H1 (cell line): ENCODE measurements around the gene INPP4A. TPM values are rescaled to one million over a fixed set of nuclear protein-coding genes. Genes with fewer than 3 reads are reported as not detected.

Experiments
- CTCF ChIA-PET: fragments of 300-600 bp; sonication (Branson Sonifier 250); formaldehyde crosslinking; loops from one replicate; lab custom pipeline; 2021; ENCODE audit not compliant: partially characterized antibody; lab: Charles Lee
- POLR2A ChIA-PET: fragments of 300-600 bp; sonication (Branson Sonifier 250); formaldehyde crosslinking; loops from one replicate; lab custom pipeline; 2021; ENCODE audit warnings: inconsistent platforms; ENCODE audit not compliant: partially characterized antibody; lab: Charles Lee
- DNase-seq, 2 experiments: peaks; one replicate each; pipeline versions ENCODE4 v3.0.0 to v3.0.0-alpha.2; 2010 to 2022; ENCODE audit warnings: low spot score in 2 of 2, low read depth in 1 of 2, mixed read lengths in 1 of 2
- FAIRE-seq: peaks from 2 replicates; lab custom pipeline; 2011; peaks lifted over from hg19 to GRCh38; lab: Jason Lieb, UNC
- H2AFZ ChIP-seq: 2 replicates; pipeline ENCODE4 v1.8.1; 2012; ENCODE audit warnings: low read length, inconsistent platforms
- H2AK5ac ChIP-seq: 2 replicates; pipeline ENCODE4 v1.6.1; 2013; ENCODE audit warnings: low read depth, low read length
- H2BK120ac ChIP-seq: replicated peaks from 2 replicates; pipeline ENCODE3; 2013; ENCODE audit warnings: low read depth, low read length, inconsistent platforms
- H2BK12ac ChIP-seq: 2 replicates; pipeline ENCODE4 v1.6.1; 2013; ENCODE audit warnings: low read depth, low read length
- H2BK15ac ChIP-seq: 2 replicates; pipeline ENCODE4 v1.6.1; 2013; ENCODE audit warnings: low read length
- H2BK20ac ChIP-seq: 2 replicates; pipeline ENCODE4 v1.6.1; 2013; ENCODE audit warnings: low read length
- H2BK5ac ChIP-seq: 2 replicates; pipeline ENCODE4 v1.6.1; 2013; ENCODE audit warnings: low read depth, low read length
- H3K14ac ChIP-seq: 2 replicates; pipeline ENCODE4 v1.6.1; 2013; ENCODE audit warnings: inconsistent platforms; ENCODE audit not compliant: insufficient read length
- H3K18ac ChIP-seq: 2 replicates; pipeline ENCODE4 v1.6.1; 2013; ENCODE audit warnings: low read length; ENCODE audit errors: extremely low read depth
- H3K23ac ChIP-seq: 2 replicates; pipeline ENCODE4 v1.6.1; 2013; ENCODE audit warnings: inconsistent platforms; ENCODE audit not compliant: insufficient read length
- H3K23me2 ChIP-seq: 2 replicates; pipeline ENCODE4 v1.6.1; 2013; ENCODE audit warnings: low read depth, low read length
- H3K27ac ChIP-seq: 2 replicates; pipeline ENCODE4 v1.6.1; 2011; ENCODE audit warnings: low read depth, low read length, inconsistent platforms
- H3K27me3 ChIP-seq, 4 experiments: replicated peaks in 1 of 4; 1 replicate in 1 of 4; 2 replicates in 3 of 4; pipeline versions ENCODE4 v1.6.1 to v1.8.1; 2011 to 2013; ENCODE audit warnings: low read length in 3 of 4, mild to moderate bottlenecking in 3 of 4, inconsistent platforms in 2 of 4, mixed read lengths in 2 of 4, moderate library complexity in 1 of 4; ENCODE audit not compliant: control insufficient read depth in 3 of 4, insufficient read depth in 3 of 4; ENCODE audit errors: extremely low read depth in 1 of 4
- H3K36me3 ChIP-seq, 4 experiments: 2 replicates each; pipeline versions ENCODE4 v1.6.1 to v1.8.1; 2011 to 2013; ENCODE audit warnings: mild to moderate bottlenecking in 4 of 4, low read length in 3 of 4, moderate library complexity in 2 of 4, control low read depth in 1 of 4, inconsistent platforms in 1 of 4; ENCODE audit not compliant: insufficient read depth in 4 of 4, control insufficient read depth in 2 of 4
- H3K4ac ChIP-seq: replicated peaks from 2 replicates; pipeline ENCODE3; 2013; ENCODE audit warnings: low read length, low read depth, mixed read lengths, inconsistent platforms; ENCODE audit not compliant: insufficient read length
- H3K4me1 ChIP-seq, 4 experiments: replicated peaks in 1 of 4; 1 replicate in 1 of 4; 2 replicates in 3 of 4; pipeline versions ENCODE4 v1.6.1 to v1.8.1; 2011 to 2013; ENCODE audit warnings: low read length in 3 of 4, inconsistent platforms in 2 of 4, mixed read lengths in 1 of 4; ENCODE audit not compliant: insufficient read depth in 4 of 4, control insufficient read depth in 3 of 4
- H3K4me2 ChIP-seq, 2 experiments: 2 replicates each; pipeline versions ENCODE4 v1.6.1 to v1.8.1; 2011 to 2013; ENCODE audit warnings: low read depth in 2 of 2, low read length in 2 of 2, control low read depth in 1 of 2, inconsistent platforms in 1 of 2, mild to moderate bottlenecking in 1 of 2; ENCODE audit not compliant: insufficient read depth in 1 of 2
- H3K4me3 ChIP-seq, 4 experiments: fragments of 200-600, 300-600 bp in 1 of 4; sonication (generic), shearing (Covaris generic), sonication (Bioruptor Twin) in 1 of 4; 2 replicates each; pipeline versions ENCODE4 v1.5.1 to v1.8.1; 2011 to 2016; ENCODE audit warnings: low read length in 4 of 4, low read depth in 3 of 4, control low read depth in 2 of 4, inconsistent platforms in 2 of 4, mild to moderate bottlenecking in 2 of 4, mixed read lengths in 1 of 4, moderate library complexity in 1 of 4; ENCODE audit not compliant: insufficient read depth in 2 of 4; ENCODE audit errors: extremely low read depth in 1 of 4
- H3K56ac ChIP-seq: replicated peaks from 2 replicates; pipeline ENCODE3; 2013; ENCODE audit warnings: low read depth, mild to moderate bottlenecking, mixed read lengths, low read length, inconsistent platforms; ENCODE audit not compliant: insufficient read length
- H3K79me1 ChIP-seq: 2 replicates; pipeline ENCODE4 v1.6.1; 2013; ENCODE audit warnings: low read depth, low read length, control low read depth
- H3K79me2 ChIP-seq, 2 experiments: 2 replicates each; pipeline versions ENCODE4 v1.6.1 to v1.8.1; 2012 to 2013; ENCODE audit warnings: low read length in 2 of 2, mild to moderate bottlenecking in 2 of 2, inconsistent platforms in 1 of 2; ENCODE audit not compliant: insufficient read depth in 2 of 2, control insufficient read depth in 1 of 2
- H3K9ac ChIP-seq, 4 experiments: replicated peaks in 1 of 4; 1 replicate in 1 of 4; 2 replicates in 3 of 4; pipeline versions ENCODE4 v1.6.1 to v1.8.1; 2011 to 2013; ENCODE audit warnings: low read depth in 3 of 4, low read length in 3 of 4, control low read depth in 2 of 4, mild to moderate bottlenecking in 2 of 4, moderate library complexity in 2 of 4, inconsistent platforms in 1 of 4; ENCODE audit errors: extremely low read depth in 1 of 4
- H3K9me3 ChIP-seq, 2 experiments: 2 replicates each; pipeline versions ENCODE4 v1.6.1 to v1.8.1; 2012 to 2013; ENCODE audit warnings: mild to moderate bottlenecking in 2 of 2, moderate library complexity in 2 of 2, control low read depth in 1 of 2, inconsistent platforms in 1 of 2, low read depth in 1 of 2, low read length in 1 of 2, mixed read lengths in 1 of 2; ENCODE audit not compliant: insufficient read depth in 2 of 2
- H4K20me1 ChIP-seq, 2 experiments: replicated peaks in 1 of 2; 2 replicates each; pipeline versions ENCODE3 to v1.8.1; 2011 to 2013; ENCODE audit warnings: inconsistent platforms in 2 of 2, low read length in 2 of 2, mild to moderate bottlenecking in 1 of 2; ENCODE audit not compliant: insufficient read depth in 2 of 2, control insufficient read depth in 1 of 2
- H4K5ac ChIP-seq: 2 replicates; pipeline ENCODE4 v1.6.1; 2013; ENCODE audit warnings: low read length, low read depth, mixed read lengths, inconsistent platforms; ENCODE audit not compliant: insufficient read length
- H4K8ac ChIP-seq: 2 replicates; pipeline ENCODE4 v1.8.0; 2013; ENCODE audit warnings: mild to moderate bottlenecking, moderate library complexity, low read length, inconsistent platforms; ENCODE audit not compliant: insufficient read depth; ENCODE audit errors: extremely low read depth
- H4K91ac ChIP-seq: replicated peaks from 2 replicates; pipeline ENCODE3; 2013; ENCODE audit warnings: low read length, mixed read lengths, inconsistent platforms; ENCODE audit not compliant: insufficient read length
- BCL11A ChIP-seq, 2 experiments: IDR thresholded peaks; one replicate each; pipeline ENCODE4 v1.6.1; 2011; ENCODE audit warnings: low read depth in 2 of 2, low read length in 2 of 2, mild to moderate bottlenecking in 2 of 2
- CEBPB ChIP-seq: IDR thresholded peaks from 2 replicates; pipeline ENCODE4 v1.6.1; 2012; ENCODE audit warnings: low read depth, low read length
- CTCF ChIP-seq, 3 experiments: IDR thresholded peaks; 1 replicate in 2 of 3; 2 replicates in 1 of 3; pipeline versions ENCODE4 v1.5.1 to v1.6.1; 2011; ENCODE audit warnings: low read length in 3 of 3, mild to moderate bottlenecking in 3 of 3, inconsistent platforms in 2 of 3, low read depth in 1 of 3, moderate library complexity in 1 of 3; ENCODE audit not compliant: insufficient read depth in 1 of 3; ENCODE audit errors: control extremely low read depth in 1 of 3
- EGR1 ChIP-seq: IDR thresholded peaks from 2 replicates; pipeline ENCODE4 v1.6.1; 2011; ENCODE audit warnings: low read depth, low read length, borderline replicate concordance
- SIRT6 ChIP-seq: IDR thresholded peaks from one replicate; pipeline ENCODE4 v1.7.1; 2012; ENCODE audit warnings: low read length, inconsistent platforms
- ZNF274 ChIP-seq: IDR thresholded peaks from 2 replicates; pipeline ENCODE4 v1.7.0; 2012; ENCODE audit warnings: low read length, borderline replicate concordance; ENCODE audit errors: extremely low read depth
- WGBS, 2 experiments: shearing (Covaris generic) in 1 of 2; methylation state at CpG; one replicate each; pipeline versions ENCODE4 v1.1.6 to v1.1.7; 2013 to 2015; ENCODE audit warnings: low lambda C conversion rate in 2 of 2, mixed read lengths in 2 of 2, inconsistent platforms in 1 of 2, low coverage in 1 of 2, missing lambda C conversion rate in 1 of 2; ENCODE audit not compliant: insufficient replicate concordance in 2 of 2, insufficient coverage in 1 of 2, insufficient read length in 1 of 2; ENCODE audit errors: extremely low coverage in 1 of 2, missing lambda C conversion rate in 1 of 2; 5-methylcytosine and 5-hydroxymethylcytosine counted together
- polyA plus RNA-seq, 7 experiments: library from polyadenylated mRNA; depleted of rRNA in 3 of 7; stranded (reverse) in 5 of 7; unstranded in 2 of 7; fragments of >200 nt in 5 of 7; fragments of 200-250 nt in 2 of 7; gene quantifications; 1 replicate in 5 of 7; 2 replicates in 1 of 7; 4 replicates in 1 of 7; pipeline versions ENCODE4 v1.2.1 to v1.2.3, GENCODE V29; 2011 to 2013; ENCODE audit warnings: missing spikeins in 2 of 7, mixed read lengths in 2 of 7
- total RNA-seq: library from RNA; stranded (reverse); fragmentation: NEBNext Ultra II Directional; extraction: Animal tissue kit (Norgen Biotek cat#: 25700); gene quantifications from 2 replicates; pipeline ENCODE4 v1.2.1, GENCODE V29; 2021

INPP4A gene
- total and polyA plus RNA-seq, 2 of the 8 experiments (the other 6 are each of a cell fraction or from before 2014, with no cell fraction given) = 25.6 to 34.3 TPM

DNA sequence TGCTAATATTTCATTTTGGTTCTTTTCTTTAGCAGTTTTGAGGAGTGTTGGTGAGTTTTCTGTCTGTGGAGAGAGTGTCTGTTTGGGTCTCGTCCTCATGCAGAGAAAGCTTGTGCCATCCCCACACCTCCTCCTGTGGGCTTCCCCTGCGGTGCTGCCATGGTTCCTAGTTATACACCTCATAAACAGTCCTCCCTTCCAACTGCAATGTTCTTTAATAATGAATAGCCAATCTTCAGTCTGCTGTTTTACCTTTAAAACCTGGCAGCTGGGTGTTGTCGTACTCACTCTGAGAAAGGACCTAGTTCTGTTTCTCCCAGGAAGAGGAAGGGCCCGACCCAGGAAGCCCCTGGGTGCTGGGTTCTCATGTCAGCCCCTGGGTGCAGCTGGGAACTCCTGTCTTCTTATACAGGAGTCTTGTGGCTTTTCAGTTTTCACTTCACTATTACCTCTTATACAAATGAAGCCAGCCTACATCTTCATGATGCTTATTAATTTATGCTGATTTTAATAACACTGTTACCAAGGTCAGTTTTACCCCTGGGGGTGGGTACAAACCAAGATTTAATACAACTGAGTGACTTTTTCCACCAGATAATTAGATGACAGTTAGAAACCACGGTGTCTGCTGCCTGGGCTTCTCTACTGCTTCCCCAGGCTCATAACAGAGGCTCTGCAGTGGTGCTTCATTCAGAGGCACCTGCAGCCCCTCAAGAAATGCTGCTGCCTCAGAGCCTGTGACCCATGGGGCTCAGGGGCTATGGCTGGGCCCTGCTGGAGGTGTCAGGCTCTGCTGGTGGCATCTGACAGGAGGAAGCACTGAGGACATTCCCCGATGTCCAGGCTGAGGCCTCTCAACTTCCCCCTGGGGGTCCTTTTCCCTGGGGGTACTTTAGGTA lies 104.5 kb downstream of the INPP4A start:
- CTCF ChIA-PET = interaction anchor here (0.5 to 1.1 kb wide), 2 partner anchors 20 to 640 kb away, joined by 3 read pairs; no protein-coding TSS in a partner anchor
- POLR2A ChIA-PET = no interaction called here
- no peak overlapping the region for H3K14ac ChIP-seq
- no peak overlapping the region for H2BK15ac ChIP-seq
- H4K5ac ChIP-seq = no peak overlapping the region
- 84% methylated on average over 6 of the region's 6 CpGs; no CpG with 5 or more reads in 1 of the 2 experiments for WGBS, 2 experiments
- FAIRE-seq = no peak
- H2BK120ac ChIP-seq = no peak overlapping the region
- no peak overlapping the region for H3K18ac ChIP-seq
- no peak overlapping the region for H3K23ac ChIP-seq
- no peaks in the 10 kb centered on the region for H3K9me3 ChIP-seq
- no peaks in the 10 kb centered on the region for H3K79me2 ChIP-seq
- H3K9ac ChIP-seq = no peak overlapping the region
- H3K56ac ChIP-seq = no peak overlapping the region
- no peak overlapping the region for H2AK5ac ChIP-seq
- H2BK20ac ChIP-seq = no peak overlapping the region
- no peak for TF ChIP-seq ZNF274
- TF ChIP-seq CTCF (IDR thresholded peaks at IDR 0.05; ENCODE audit: control extremely low read depth in 1 of 3, insufficient read depth in 1 of 3, low read depth in 1 of 3, low read length in 3 of 3) = no peak
- no peak for TF ChIP-seq CEBPB
- TF ChIP-seq SIRT6 = no peak
- TF ChIP-seq EGR1 = no peak
- no peak for TF ChIP-seq BCL11A (IDR thresholded peaks at IDR 0.05; ENCODE audit: low read depth in 2 of 2, low read length in 2 of 2)
- H3K27me3 ChIP-seq = no peaks in the 10 kb centered on the region
- no peak overlapping the region for H3K4me3 ChIP-seq
- H2BK12ac ChIP-seq = no peak overlapping the region
- H3K23me2 ChIP-seq = no peaks in the 10 kb centered on the region
- H2AFZ ChIP-seq = no peak overlapping the region
- no peak overlapping the region for H3K4me2 ChIP-seq
- no peak overlapping the region for H4K91ac ChIP-seq
- no peak for DNase-seq
- H3K36me3 ChIP-seq = peaks cover 17 to 45% (median 35%) of the 10 kb centered on the region in 4 experiments
- H3K4me1 ChIP-seq = no peaks in the 10 kb centered on the region
- peaks cover 0 to 3% of the 10 kb centered on the region in 2 experiments for H4K20me1 ChIP-seq
- H3K27ac ChIP-seq = no peak overlapping the region
- no peak overlapping the region for H4K8ac ChIP-seq
- H3K79me1 ChIP-seq = no peaks in the 10 kb centered on the region
- no peak overlapping the region for H3K4ac ChIP-seq
- no peak overlapping the region for H2BK5ac ChIP-seq
